ENCODE data around the gene RASA3.
A peak's percentile ranks its signal among the peaks of the same experiment; 100 is the strongest.
"Not testable (repeated sequence)": the region's sequence is repeated elsewhere in the genome, so short reads cannot be mapped to it uniquely, and the experiment has no call there.

The RASA3 gene

DNA sequence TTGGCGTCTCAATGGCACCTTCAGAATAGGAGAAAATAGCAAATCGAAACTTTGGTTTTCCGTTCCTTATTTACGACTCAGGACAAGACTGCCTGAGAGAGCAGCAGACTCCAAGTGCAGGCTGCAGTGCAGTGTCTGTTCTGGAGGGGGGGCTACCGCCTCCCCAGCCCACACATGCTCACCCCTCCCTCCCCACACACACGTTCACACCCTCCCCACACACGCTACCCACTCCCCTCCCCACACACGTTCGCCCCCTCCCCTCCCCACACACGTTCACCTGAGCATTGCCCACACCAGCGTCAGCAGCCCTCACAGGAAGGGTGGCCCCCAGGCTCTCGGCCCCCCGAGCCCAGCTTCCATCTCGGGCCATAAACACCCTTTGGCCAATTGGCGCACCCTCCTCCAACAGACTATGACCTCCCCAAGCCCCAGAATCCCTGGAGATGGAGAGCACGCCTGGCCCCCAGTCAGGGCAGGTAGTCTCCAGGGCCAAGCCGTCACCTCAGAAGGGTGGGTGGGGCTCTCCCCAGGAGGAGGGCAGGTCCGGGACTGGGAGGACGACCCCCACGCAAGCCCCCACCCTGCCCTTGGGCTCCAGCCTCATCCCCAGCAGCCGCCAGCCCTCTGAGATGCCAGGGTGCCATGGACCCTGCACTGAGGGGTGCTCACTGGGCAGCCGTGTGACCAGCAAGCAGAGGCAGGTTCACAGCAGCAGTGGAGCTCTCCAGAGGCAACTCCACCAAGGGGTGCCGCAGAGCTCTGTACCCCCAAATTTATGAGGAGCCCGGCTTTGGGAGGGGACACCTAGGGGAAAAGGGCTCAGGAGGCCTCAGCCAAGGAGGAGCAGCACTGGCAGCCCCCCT is 27.5 kb downstream of the RASA3 start:
- Histone ChIP-seq H3K9ac (ENCODE audit: insufficient read length, low read depth) (peak overlapping the region; percentile 21), H3K4me1 (ENCODE audit: insufficient read depth, insufficient read length) (peaks cover 23% of the 10 kb centered on the region), H3K36me3 (ENCODE audit: insufficient read depth, insufficient read length, low read length) (peaks cover 10% of the 10 kb centered on the region), H3K27me3 (ENCODE audit: insufficient read depth, insufficient read length) (no peaks in the 10 kb centered on the region), H3K9me3 (ENCODE audit: insufficient read depth, low read length) (no peaks in the 10 kb centered on the region), H3K4me3 (ENCODE audit: insufficient read length, low read depth) (no peak overlapping the region)
- DNase-seq (ENCODE audit: low read depth, low spot score): no peak
- TF ChIP-seq YY1 (IDR thresholded peaks at IDR 0.05; ENCODE audit: insufficient read depth, insufficient read length): no peak
- TF ChIP-seq SUZ12 (IDR thresholded peaks at IDR 0.05; ENCODE audit: extremely low read depth, insufficient read depth, insufficient read length): no peak
- no peak for TF ChIP-seq ZNF274 (IDR thresholded peaks at IDR 0.05; ENCODE audit: low read depth, low read length)

GRCh38 chr13:114103801-114104654 is 28.4 kb downstream of the RASA3 start:
- no peak for DNase-seq (ENCODE audit: low read depth, low spot score)

GRCh38 chr13:114103289-114103621 is 29.2 kb downstream of the RASA3 start:
- H3K9ac ChIP-seq (ENCODE audit: insufficient read length, low read depth); H3K36me3 ChIP-seq (ENCODE audit: insufficient read depth, insufficient read length, low read length); H3K27me3 ChIP-seq (ENCODE audit: insufficient read depth, insufficient read length); H3K9me3 ChIP-seq (ENCODE audit: insufficient read depth, low read length); H3K4me3 ChIP-seq (ENCODE audit: insufficient read length, low read depth); DNase-seq (ENCODE audit: low read depth, low spot score): not testable (repeated sequence)
- peaks cover 17% of the 10 kb centered on the region for H3K4me1 ChIP-seq (ENCODE audit: insufficient read depth, insufficient read length)

More at GRCh38 chr13:114103801-114104654, 28.4 kb downstream of the RASA3 start:
- no peak overlapping the region for H3K9ac ChIP-seq (ENCODE audit: insufficient read length, low read depth)
- H3K36me3 ChIP-seq (ENCODE audit: insufficient read depth, insufficient read length, low read length): peaks cover 10% of the 10 kb centered on the region
- peaks cover 20% of the 10 kb centered on the region for H3K4me1 ChIP-seq (ENCODE audit: insufficient read depth, insufficient read length)
- H3K9me3 ChIP-seq (ENCODE audit: insufficient read depth, low read length): no peaks in the 10 kb centered on the region
- TF ChIP-seq YY1 (IDR thresholded peaks at IDR 0.05; ENCODE audit: insufficient read depth, insufficient read length): no peak
- no peak for TF ChIP-seq ZNF274 (IDR thresholded peaks at IDR 0.05; ENCODE audit: low read depth, low read length)
- TF ChIP-seq SUZ12 (IDR thresholded peaks at IDR 0.05; ENCODE audit: extremely low read depth, insufficient read depth, insufficient read length): no peak
- H3K4me3 ChIP-seq (ENCODE audit: insufficient read length, low read depth): no peak overlapping the region
- no peaks in the 10 kb centered on the region for H3K27me3 ChIP-seq (ENCODE audit: insufficient read depth, insufficient read length)

DNA sequence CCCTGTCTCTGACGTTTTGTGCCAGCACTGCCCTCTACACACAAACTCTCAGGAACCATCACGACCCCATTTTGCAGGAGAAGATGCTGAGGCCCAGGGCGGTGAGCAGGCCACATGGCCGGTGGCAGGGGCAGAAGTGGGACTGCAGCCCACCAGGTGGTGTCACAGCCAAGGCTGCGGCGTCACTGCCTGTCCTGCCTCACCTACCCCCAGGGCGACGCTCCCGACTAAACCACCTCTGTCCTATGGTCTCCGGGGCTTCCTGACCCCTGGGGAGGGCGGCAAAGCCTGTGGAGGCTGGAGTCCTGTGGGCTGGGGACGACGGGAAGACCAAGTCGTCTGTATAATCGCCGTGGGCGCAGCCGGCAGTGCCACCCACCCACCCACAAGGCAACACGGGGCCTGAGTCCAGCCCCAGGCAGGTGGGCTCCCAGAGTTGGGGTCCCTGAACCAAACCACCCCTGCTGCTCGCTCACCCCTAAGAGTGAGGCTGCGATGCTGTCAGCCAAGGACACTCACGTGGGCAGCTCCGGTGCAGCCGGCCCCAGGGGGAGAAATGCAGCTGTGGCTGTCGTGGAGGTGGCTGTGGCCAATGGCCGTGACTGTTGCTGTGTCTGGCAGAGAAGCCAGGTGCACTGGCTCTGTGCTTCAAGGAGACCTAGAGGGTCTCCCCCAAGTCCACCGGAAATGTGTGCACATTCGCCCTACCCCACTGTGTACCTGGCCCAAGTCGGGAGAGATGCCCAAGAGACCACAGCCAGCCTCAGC is 29.7 kb downstream of the RASA3 start:
- no peaks in the 10 kb centered on the region for H3K9me3 ChIP-seq (ENCODE audit: insufficient read depth, low read length)
- no peak for DNase-seq (ENCODE audit: low read depth, low spot score)
- H3K4me1 ChIP-seq (ENCODE audit: insufficient read depth, insufficient read length): peaks cover 17% of the 10 kb centered on the region
- H3K4me3 ChIP-seq (ENCODE audit: insufficient read length, low read depth): no peak overlapping the region
- peaks cover 5% of the 10 kb centered on the region for H3K36me3 ChIP-seq (ENCODE audit: insufficient read depth, insufficient read length, low read length)
- TF ChIP-seq ZNF274 (IDR thresholded peaks at IDR 0.05; ENCODE audit: low read depth, low read length): no peak
- no peak for TF ChIP-seq SUZ12 (IDR thresholded peaks at IDR 0.05; ENCODE audit: extremely low read depth, insufficient read depth, insufficient read length)
- TF ChIP-seq YY1 (IDR thresholded peaks at IDR 0.05; ENCODE audit: insufficient read depth, insufficient read length): no peak
- no peak overlapping the region for H3K9ac ChIP-seq (ENCODE audit: insufficient read length, low read depth)
- H3K27me3 ChIP-seq (ENCODE audit: insufficient read depth, insufficient read length): no peaks in the 10 kb centered on the region

DNA sequence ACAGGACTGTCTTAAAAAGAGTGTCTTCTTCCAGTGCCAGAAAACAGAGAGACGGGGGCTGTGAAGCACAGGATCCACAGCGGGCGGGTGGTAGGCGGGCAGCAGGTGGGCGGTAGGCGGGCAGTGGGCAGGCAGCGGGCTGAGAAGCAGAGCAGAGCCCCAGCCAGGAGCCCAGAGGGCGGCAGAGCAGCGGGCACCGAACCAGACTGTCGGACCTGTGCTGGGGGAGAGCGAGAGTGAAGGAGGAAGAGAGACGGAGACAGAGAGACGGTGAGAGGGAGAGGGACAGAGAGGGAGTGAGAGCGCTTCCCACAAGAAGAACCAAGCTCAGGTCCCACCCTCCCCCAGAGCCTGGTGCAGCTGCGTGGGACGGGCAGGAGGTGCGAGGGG is 30.3 kb downstream of the RASA3 start:
- H3K4me1 ChIP-seq (ENCODE audit: insufficient read depth, insufficient read length): peaks cover 11% of the 10 kb centered on the region
- H3K27me3 ChIP-seq (ENCODE audit: insufficient read depth, insufficient read length): no peaks in the 10 kb centered on the region
- H3K36me3 ChIP-seq (ENCODE audit: insufficient read depth, insufficient read length, low read length): peaks cover 4% of the 10 kb centered on the region
- no peaks in the 10 kb centered on the region for H3K9me3 ChIP-seq (ENCODE audit: insufficient read depth, low read length)
- no peak overlapping the region for H3K9ac ChIP-seq (ENCODE audit: insufficient read length, low read depth)
- H3K4me3 ChIP-seq (ENCODE audit: insufficient read length, low read depth): no peak overlapping the region
- no peak for TF ChIP-seq YY1 (IDR thresholded peaks at IDR 0.05; ENCODE audit: insufficient read depth, insufficient read length)
- no peak for DNase-seq (ENCODE audit: low read depth, low spot score)

- Histone ChIP-seq H3K36me3 (ENCODE audit: insufficient read depth, insufficient read length, low read length) (no peaks in the 10 kb centered on the region), H3K9ac (ENCODE audit: insufficient read length, low read depth) (no peak overlapping the region), H3K4me3 (ENCODE audit: insufficient read length, low read depth) (no peak overlapping the region), H3K4me1 (ENCODE audit: insufficient read depth, insufficient read length) (peaks cover 10% of the 10 kb centered on the region), H3K9me3 (ENCODE audit: insufficient read depth, low read length) (no peaks in the 10 kb centered on the region), H3K27me3 (ENCODE audit: insufficient read depth, insufficient read length) (no peaks in the 10 kb centered on the region)
- no peak for TF ChIP-seq ZNF274 (IDR thresholded peaks at IDR 0.05; ENCODE audit: low read depth, low read length)
- TF ChIP-seq SUZ12 (IDR thresholded peaks at IDR 0.05; ENCODE audit: extremely low read depth, insufficient read depth, insufficient read length): no peak
- no peak for TF ChIP-seq YY1 (IDR thresholded peaks at IDR 0.05; ENCODE audit: insufficient read depth, insufficient read length)
- DNase-seq (ENCODE audit: low read depth, low spot score): no peak
Measured at GRCh38 chr13:114101358-114102130, 30.9 kb downstream of the RASA3 start.

All from NT2/D1 (cell line).